Right ventricle myocardium inferior (tissue), 1 donor: Measurements from ENCODE around the gene ANKRD52. TPM values are rescaled to one million over a fixed set of nuclear protein-coding genes. Genes with fewer than 3 reads are reported as not detected.
"Not testable (repeated sequence)": the region's sequence is repeated elsewhere in the genome, so short reads cannot be mapped to it uniquely, and the experiment has no call there.

Experiments used
- ATAC-seq: fragments of 200-7000 bp; cut with Tn5 transposase; one replicate; pipeline ENCODE4 v1.9.1; 2020; ENCODE audit warnings: mild to moderate bottlenecking, moderate library complexity
- DNase-seq: peaks from one replicate; pipeline ENCODE4 v3.0.0; 2021; ENCODE audit errors: missing footprints
- intact Hi-C: fragments of 100-400 bp; cut with DNase I; formaldehyde crosslinking; loops from one replicate; pipeline ENCODE4 v1.11.0; 2022
- long read RNA-seq: library from polyadenylated mRNA; unstranded; transcript quantifications from one replicate; pipeline ENCODE4 v2.0.0, GENCODE V29; 2021
- total RNA-seq: library from RNA; stranded (reverse); fragmentation: NEBNext Ultra II Directional; extraction: Animal tissue kit (Norgen Biotek cat#: 25700); gene quantifications from one replicate; pipeline ENCODE4 v1.2.1, GENCODE V29; 2021
- donor health status: DM: no; HTN: yes; CAD: no; lungs with severe emphysema.

ANKRD52 gene
- total RNA-seq: 23.9 TPM
- long read RNA-seq: 0 reads

GRCh38 chr12:56258068-56258819 lies at the start of gene ANKRD52:
Gene ANKRD52, minus strand, starts transcription at chr12:56258384. Its CDS starts 115 bp downstream, at chr12:56258269.
- intact Hi-C loops: loop anchor here (5.0 kb wide), 1 partner anchor 36 kb away; the partner anchor contains the start of genes NABP2 and RNF41
- peak; percentile 96 for ATAC-seq
- DNase-seq: peak; percentile 92

- ATAC-seq (no peak), DNase-seq (no peak)
- intact Hi-C loops: no loop called here
Observed at GRCh38 chr12:56307221-56307965, 49.2 kb upstream of the ANKRD52 start.

- DNase-seq (no peak), ATAC-seq (no peak)
- intact Hi-C loops: no loop called here
Observed at GRCh38 chr12:56304872-56305590, 46.8 kb upstream of the ANKRD52 start.

GRCh38 chr12:56304276-56304675 lies 46.1 kb upstream of the ANKRD52 start:
- no peak for DNase-seq
- ATAC-seq: no peak
- intact Hi-C loops: no loop called here

- intact Hi-C loops: loop anchor here (1.0 to 2.0 kb wide), 4 partner anchors 15 to 182 kb away; partner anchors contain the start of genes COQ10A, NABP2 and ZC3H10
- DNase-seq (peak; percentile 62), ATAC-seq (peak; percentile 14)
Observed at GRCh38 chr12:56300644-56301464, 42.7 kb upstream of the ANKRD52 start.

- ATAC-seq: peak; percentile 98
- intact Hi-C loops: loop anchor here (1.0 to 2.0 kb wide), 4 partner anchors 16 to 181 kb away; partner anchors contain the start of genes COQ10A, NABP2 and ZC3H10
- peak; percentile 100 for DNase-seq
Observed at GRCh38 chr12:56299853-56300643, 41.9 kb upstream of the ANKRD52 start, which contains the start of gene CS. Gene CS, minus strand, starts transcription at chr12:56300330. Its CDS starts 129 bp downstream, at chr12:56300201.

- intact Hi-C loops: no loop called here
- DNase-seq: no peak
- ATAC-seq: peak; percentile 3
Observed at GRCh38 chr12:56299308-56299852, 41.2 kb upstream of the ANKRD52 start.

GRCh38 chr12:56298828-56299227 lies 40.6 kb upstream of the ANKRD52 start:
- ATAC-seq: no peak

GRCh38 chr12:56297400-56297799 lies 39.2 kb upstream of the ANKRD52 start:
- ATAC-seq (no peak), DNase-seq (no peak)
- intact Hi-C loops: no loop called here

More at GRCh38 chr12:56298828-56299227, 40.6 kb upstream of the ANKRD52 start:
- DNase-seq: no peak
- intact Hi-C loops: no loop called here

- intact Hi-C loops: no loop called here
- DNase-seq: no peak
- no peak for ATAC-seq
Observed at GRCh38 chr12:56296295-56296694, 38.1 kb upstream of the ANKRD52 start.

GRCh38 chr12:56293795-56294194 lies 35.6 kb upstream of the ANKRD52 start:
- no peak for DNase-seq
- ATAC-seq: no peak
- intact Hi-C loops: no loop called here

- intact Hi-C loops: no loop called here
- no peak for DNase-seq
- no peak for ATAC-seq
Observed at GRCh38 chr12:56288705-56289387, 30.7 kb upstream of the ANKRD52 start.

- intact Hi-C loops: no loop called here
- DNase-seq (no peak), ATAC-seq (no peak)
Observed at GRCh38 chr12:56286044-56286830, 28.1 kb upstream of the ANKRD52 start.

- intact Hi-C loops, DNase-seq, ATAC-seq: not testable (repeated sequence)
Observed at GRCh38 chr12:56284263-56284662, 26.1 kb upstream of the ANKRD52 start.

GRCh38 chr12:56282579-56282978 lies 24.4 kb upstream of the ANKRD52 start:
- DNase-seq (no peak), ATAC-seq (no peak)
- intact Hi-C loops: no loop called here

- intact Hi-C loops: no loop called here
- ATAC-seq (no peak), DNase-seq (no peak)
Observed at GRCh38 chr12:56282030-56282429, 23.8 kb upstream of the ANKRD52 start.
